ENCODE data around the gene IQGAP2. TPM values are rescaled to one million over a fixed set of nuclear protein-coding genes. Genes with fewer than 3 reads are reported as not detected.

The IQGAP2 gene
- total RNA-seq, 1 experiment from 2014 or later: not detected

DNA sequence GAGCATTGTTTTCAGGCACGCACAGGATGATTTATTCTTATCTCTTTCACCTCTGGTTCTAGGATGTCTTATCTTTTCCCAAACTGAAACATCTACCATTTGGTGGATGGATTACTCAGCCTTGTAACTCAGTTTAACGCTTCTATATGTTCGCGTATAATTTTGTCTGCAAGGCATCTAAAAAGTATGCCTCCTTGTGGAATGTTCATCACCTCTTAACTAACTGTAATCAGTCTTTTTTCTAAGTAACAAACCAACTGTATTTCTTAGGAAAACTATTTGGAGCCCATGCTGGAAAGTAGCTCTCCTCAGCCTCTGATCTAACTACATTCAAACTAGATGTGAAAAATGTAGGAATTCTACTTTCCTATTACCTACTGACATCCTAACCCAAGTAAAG is 231.6 kb downstream of the IQGAP2 start:
- no TSS peak for BruUV-seq (replicated peaks)
- Histone ChIP-seq H3K9me2 (ENCODE audit: insufficient read depth) (no peaks in the 10 kb centered on the region), H3K27me3 (ENCODE audit: insufficient read depth, low read depth) (no peaks in the 10 kb centered on the region), H3K79me2 (ENCODE audit: low read depth) (no peaks in the 10 kb centered on the region), H4K20me1 (ENCODE audit: insufficient read depth) (no peaks in the 10 kb centered on the region), H3K27ac (no peak overlapping the region), H3K4me2 (no peak overlapping the region), H3K4me1 (replicated peaks; ENCODE audit: insufficient read depth) (no peaks in the 10 kb centered on the region), H2AFZ (no peak overlapping the region), H3K36me3 (ENCODE audit: low read depth) (no peaks in the 10 kb centered on the region), H3K4me3 (no peak overlapping the region), H3K9me3 (ENCODE audit: insufficient read depth, low read depth) (0 out of 2 replicates have a peak, but pooled peaks cover 2% of the 10 kb centered on the region), H3F3A (ENCODE audit: insufficient read depth, low read depth) (no peaks in the 10 kb centered on the region)
- TF ChIP-seq CTCF (conservative IDR thresholded peaks at IDR 0.05) (no peak), EZH2 (IDR thresholded peaks at IDR 0.05; ENCODE audit: low read depth) (no peak)
- intact Hi-C loops (cut with micrococcal nuclease; ENCODE audit: unreplicated experiment): no loop called here
- CTCF ChIA-PET: no interaction called here
- no peak for DNase-seq
- POLR2A ChIA-PET (ENCODE audit: unreplicated experiment): no interaction called here

GRCh38 chr5:76637490-76637889 is 234.4 kb downstream of the IQGAP2 start:
- Histone ChIP-seq H3K4me2 (no peak overlapping the region), H2AFZ (no peak overlapping the region), H3K79me2 (ENCODE audit: low read depth) (no peaks in the 10 kb centered on the region), H3K27me3 (ENCODE audit: insufficient read depth, low read depth) (no peaks in the 10 kb centered on the region), H3K9me3 (ENCODE audit: insufficient read depth, low read depth) (0 out of 2 replicates have a peak, but pooled peaks cover 2% of the 10 kb centered on the region), H3F3A (ENCODE audit: insufficient read depth, low read depth) (no peaks in the 10 kb centered on the region), H3K27ac (no peak overlapping the region), H3K9me2 (ENCODE audit: insufficient read depth) (no peaks in the 10 kb centered on the region), H4K20me1 (ENCODE audit: insufficient read depth) (no peaks in the 10 kb centered on the region), H3K4me3 (no peak overlapping the region), H3K36me3 (ENCODE audit: low read depth) (no peaks in the 10 kb centered on the region), H3K4me1 (replicated peaks; ENCODE audit: insufficient read depth) (no peaks in the 10 kb centered on the region)
- CTCF ChIA-PET: interaction anchor here (1.8 kb wide), 1 partner anchor 137 kb away, joined by 7 read pairs; no protein-coding TSS in a partner anchor
- no peak for TF ChIP-seq EZH2 (IDR thresholded peaks at IDR 0.05; ENCODE audit: low read depth)
- no peak for TF ChIP-seq CTCF (conservative IDR thresholded peaks at IDR 0.05)
- DNase-seq: no peak
- POLR2A ChIA-PET (ENCODE audit: unreplicated experiment): interaction anchor here (0.6 kb wide), 1 partner anchor 739 kb away, joined by 3 read pairs; no protein-coding TSS in a partner anchor
- BruUV-seq (replicated peaks): no TSS peak
- intact Hi-C loops (cut with micrococcal nuclease; ENCODE audit: unreplicated experiment): no loop called here

DNA sequence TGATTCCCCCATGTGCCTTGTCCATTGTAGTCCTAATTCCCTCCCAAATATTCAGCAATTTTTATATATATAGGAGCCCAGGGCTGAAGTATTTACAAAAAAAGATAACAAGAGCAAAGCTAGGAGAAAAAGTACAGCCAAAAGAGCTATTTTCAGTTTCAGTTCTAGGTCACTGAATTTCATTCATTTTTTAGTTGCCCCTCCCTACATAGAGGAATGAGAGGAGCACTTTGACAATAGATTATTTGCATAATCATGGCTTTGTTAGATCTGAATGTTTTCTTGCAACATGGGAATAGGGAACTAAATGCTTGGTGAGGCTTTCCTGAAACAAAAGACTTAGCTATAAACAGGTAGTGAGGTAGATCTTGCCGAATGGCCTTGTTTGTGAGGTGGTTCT is 235.4 kb downstream of the IQGAP2 start:
- Histone ChIP-seq H3K9me3 (ENCODE audit: insufficient read depth, low read depth) (0 out of 2 replicates have a peak, but pooled peaks cover 2% of the 10 kb centered on the region), H3K27ac (no peak overlapping the region), H3F3A (ENCODE audit: insufficient read depth, low read depth) (no peaks in the 10 kb centered on the region), H3K4me1 (replicated peaks; ENCODE audit: insufficient read depth) (no peaks in the 10 kb centered on the region), H3K4me3 (no peak overlapping the region), H3K79me2 (ENCODE audit: low read depth) (no peaks in the 10 kb centered on the region), H3K9me2 (ENCODE audit: insufficient read depth) (no peaks in the 10 kb centered on the region), H4K20me1 (ENCODE audit: insufficient read depth) (no peaks in the 10 kb centered on the region), H3K27me3 (ENCODE audit: insufficient read depth, low read depth) (no peaks in the 10 kb centered on the region), H3K36me3 (ENCODE audit: low read depth) (no peaks in the 10 kb centered on the region), H2AFZ (no peak overlapping the region), H3K4me2 (no peak overlapping the region)
- no TSS peak for BruUV-seq (replicated peaks)
- CTCF ChIA-PET: interaction anchor here (0.6 to 1.8 kb wide), 2 partner anchors 136 to 249 kb away, joined by 5 to 7 read pairs; no protein-coding TSS in a partner anchor
- DNase-seq: no peak
- TF ChIP-seq EZH2 (IDR thresholded peaks at IDR 0.05; ENCODE audit: low read depth) (no peak), CTCF (conservative IDR thresholded peaks at IDR 0.05) (no peak)
- POLR2A ChIA-PET (ENCODE audit: unreplicated experiment): interaction anchor here (0.6 kb wide), 1 partner anchor 147 kb away, joined by 9 read pairs; no protein-coding TSS in a partner anchor
- intact Hi-C loops (cut with micrococcal nuclease; ENCODE audit: unreplicated experiment): no loop called here
